HG02610 (cell line): ENCODE measurements around the gene DENND4B.

Source experiments
- ATAC-seq: cut with Tn5 transposase; IDR thresholded peaks from one replicate; pipeline ENCODE4 v1.9.1; 2021; ENCODE audit warnings: mild to moderate bottlenecking, moderate library complexity; ENCODE audit not compliant: unreplicated experiment

DENND4B gene

DNA sequence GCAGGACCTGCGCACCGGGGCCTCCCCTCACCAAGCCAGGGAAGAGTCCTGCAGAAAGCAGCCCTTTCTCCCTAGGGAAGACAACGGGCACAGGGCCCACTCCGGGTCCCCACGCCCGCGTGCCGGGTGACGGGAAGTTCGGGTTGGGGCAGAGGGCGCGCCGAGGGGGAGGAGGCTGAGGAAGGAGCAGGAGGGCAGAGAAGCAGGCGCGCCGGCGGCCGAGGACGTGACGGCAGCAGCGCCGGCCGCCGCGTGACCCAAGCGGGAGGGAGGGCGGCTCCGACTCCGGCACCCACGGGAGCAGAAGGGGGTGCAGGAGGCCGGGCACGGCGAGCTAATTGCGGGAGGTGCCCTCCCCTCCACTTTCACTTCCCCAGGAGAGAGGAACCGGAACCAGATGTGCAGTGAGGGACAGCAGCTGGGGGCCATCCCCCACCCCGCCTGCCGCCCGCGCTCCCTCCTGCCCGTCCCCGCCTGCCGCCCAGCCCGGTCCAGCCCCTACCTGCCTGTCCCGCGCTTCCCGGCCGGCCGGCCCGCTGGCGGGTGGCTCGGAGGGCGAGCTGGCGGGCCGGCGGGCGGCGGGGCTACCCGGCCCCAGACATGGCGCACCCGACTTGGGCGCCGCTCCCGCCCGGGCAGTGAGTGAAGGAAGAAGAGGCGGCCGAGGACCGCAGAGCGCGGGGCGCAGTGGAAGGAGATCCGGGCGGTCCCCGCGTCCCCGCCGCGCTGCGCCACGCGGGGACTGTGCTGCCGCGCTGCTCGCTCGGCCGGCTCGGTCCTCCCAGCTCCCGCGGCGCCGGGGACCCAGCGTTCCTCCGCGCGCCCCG lies 510 bp downstream of the DENND4B start:
- peak; percentile 67 for ATAC-seq

DNA sequence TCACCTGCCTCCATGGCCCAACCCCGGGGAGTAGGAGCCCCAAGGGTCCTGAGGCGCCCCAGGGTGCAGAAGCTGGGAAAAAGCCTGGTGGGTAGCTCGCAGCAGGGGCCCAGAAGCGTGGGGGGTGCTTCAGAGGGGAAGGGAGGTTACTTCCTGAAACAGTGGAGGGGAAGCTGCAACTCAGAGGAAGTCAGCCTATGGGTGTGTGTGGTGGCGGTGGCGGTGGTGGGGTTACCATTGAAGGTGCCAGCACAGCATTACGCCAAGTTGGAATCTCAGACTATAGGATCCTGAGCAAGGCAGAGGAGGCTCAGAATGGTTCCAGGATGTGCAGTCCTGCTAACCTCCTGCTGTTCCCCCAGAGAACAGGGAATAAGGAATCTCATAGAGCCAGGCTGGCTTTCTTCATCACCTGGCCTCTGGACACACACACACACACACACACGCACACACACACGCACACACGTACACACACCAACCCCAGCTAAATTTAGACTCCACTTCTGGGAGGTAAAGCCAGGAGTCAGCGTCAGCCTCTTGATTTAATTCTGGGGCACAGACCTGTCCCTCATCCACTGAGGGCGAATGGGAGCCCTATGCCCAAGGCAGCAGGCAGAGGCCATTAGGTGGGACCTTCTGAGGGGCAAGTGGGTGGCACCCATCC lies 1.3 kb downstream of the DENND4B start:
- ATAC-seq, result peak; percentile 23

DNA sequence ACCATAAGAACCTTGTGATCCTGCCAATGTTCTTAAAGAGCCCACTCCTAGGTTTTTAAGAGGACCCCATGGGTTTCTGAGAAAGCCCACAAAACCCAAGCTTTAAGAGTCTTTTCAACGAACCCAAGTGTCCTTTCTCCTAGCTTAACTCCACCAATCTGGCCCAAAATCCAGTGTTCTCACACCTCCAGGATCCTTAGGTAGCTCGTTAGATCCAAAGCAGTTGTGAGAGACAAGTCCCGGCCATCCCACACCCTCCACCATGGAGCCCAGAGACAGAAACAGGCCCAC lies 1.7 kb downstream of the DENND4B start:
- ATAC-seq, result no peak

DNA sequence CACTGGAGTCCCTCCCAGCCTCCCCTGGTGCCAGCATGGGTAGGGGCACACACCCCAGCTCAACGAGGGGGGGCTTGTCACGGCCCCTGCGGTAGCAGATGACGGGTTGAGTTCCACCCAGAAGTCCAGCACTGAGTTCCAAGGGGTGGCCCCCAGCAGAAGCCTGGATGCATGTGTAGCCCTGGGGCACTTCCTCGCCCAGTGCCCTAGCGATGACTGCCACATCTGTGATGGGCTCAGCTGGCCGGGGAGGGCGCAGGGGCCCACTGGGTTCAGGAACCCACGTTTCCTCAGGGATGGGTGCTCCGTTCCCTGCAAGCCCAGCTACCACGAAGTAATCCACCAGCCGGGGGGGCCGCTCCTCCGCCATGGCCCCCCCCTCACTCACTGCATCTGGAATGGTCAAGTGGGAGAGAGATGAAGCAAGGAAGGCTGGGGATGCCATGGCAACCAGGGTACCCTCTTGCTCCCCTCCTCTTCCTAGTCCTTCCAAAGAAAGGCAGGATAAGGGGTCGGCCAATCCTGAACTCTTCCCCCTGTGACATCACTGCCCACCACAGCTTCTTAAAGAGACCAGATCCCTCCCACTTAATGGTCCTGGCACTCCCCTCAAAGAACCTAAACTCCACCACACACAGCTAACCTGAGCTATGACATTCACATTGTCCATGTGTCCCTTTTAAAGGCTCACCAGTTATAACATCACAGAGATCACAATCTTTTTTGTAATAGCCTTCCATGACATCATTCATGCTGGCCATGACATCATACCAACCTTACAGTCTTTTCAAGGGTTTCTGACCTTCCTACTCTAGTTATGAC lies 2.3 kb downstream of the DENND4B start:
- no peak for ATAC-seq

DNA sequence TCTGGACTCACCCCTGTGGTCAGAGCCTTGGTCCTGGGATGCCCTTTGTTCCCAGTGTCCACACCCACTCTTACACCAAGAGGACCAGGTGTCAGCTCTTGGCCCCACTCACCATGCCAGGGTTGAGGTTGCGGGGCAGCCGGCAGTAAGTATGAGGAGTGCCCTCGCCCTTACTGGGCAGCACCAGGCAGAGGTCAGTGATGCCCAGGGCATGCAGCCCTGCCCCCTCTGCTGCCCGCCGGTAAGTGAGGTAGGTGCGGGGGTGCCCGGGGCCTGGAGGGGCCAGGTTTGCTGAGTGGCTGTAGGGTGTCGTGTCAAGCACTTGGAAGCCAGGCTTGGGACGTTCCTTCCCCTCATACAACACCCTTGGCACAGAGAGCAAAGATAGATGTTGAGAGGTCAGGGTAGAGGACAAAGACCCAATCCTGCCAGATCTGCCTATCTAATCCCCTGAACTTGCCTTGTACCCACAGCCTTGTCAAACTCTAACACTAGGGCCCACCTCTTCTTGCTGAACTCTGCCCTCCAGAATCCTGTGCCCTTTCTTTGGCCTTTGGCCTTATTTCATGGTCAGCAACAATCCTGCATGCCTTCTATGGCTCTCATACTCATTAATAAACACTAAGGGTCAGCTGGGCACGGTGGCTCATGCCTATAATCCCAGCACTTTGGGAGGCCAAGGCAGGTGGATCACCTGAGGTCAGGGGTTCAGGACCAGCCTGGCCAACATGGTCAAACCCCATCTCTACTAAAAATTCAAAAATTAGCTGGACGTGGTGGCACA lies 3.6 kb downstream of the DENND4B start:
- no peak for ATAC-seq

DNA sequence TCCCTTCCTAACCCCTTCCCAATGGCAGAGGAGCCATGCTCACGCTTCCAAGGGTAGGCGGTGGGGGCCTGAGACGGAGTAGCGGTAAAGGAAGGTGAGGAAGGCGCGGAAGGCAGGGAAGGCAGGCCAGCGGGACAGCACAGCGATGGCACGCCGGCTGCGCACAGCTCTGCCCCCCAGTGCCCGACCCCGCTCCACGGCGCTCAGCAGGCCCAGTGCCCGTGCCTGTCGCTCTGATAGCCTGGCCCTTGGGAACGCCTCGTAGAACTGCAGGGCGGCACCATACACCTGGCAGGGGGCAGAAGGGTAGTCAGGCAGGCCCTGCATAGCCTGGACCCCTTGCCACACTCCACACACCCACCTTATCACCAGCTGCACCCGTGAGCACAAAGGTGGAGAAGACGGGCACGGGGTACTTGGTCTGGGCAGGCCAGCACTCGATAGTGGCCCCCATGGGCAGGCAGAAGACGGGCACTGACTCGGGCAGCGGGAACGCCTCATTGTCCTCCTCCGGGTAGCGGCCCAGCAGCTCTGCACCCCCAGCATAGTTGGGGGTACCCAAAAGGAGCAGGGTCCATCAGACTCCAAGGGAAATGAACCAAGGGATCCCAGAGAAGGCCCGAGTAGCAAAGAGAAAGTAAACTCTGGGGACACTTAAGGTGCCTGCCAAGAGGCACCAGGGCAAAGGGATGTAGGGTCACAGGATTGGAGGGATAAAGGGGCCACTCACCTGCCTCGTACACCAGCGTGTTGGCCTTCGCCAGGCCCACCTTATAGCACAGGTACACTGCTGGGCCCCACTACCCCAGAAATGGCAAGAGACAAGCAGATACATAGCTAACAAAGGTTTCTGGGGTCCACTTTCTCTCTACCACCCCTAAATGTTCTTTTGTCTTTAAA lies 4.4 kb downstream of the DENND4B start:
- ATAC-seq, result no peak

DNA sequence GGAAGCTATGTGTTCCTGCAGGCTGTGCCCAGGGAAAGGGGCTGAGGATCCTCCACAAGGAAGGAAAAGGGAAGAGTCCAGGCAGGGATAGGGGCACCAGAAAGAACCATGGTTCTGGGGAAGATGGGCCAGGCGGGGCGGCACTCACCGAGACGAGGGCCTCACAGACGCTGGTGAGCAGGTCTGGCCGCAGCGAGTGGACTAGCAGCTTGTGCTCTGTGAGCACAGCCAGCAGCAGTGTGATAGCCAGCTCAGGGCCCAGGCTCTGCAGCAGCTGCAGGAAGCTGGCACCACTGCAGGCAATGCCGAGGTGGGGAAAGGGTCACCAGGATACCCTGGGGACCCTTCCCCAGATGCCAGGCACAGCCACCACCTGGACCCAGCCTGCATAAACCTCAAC lies 5.8 kb downstream of the DENND4B start:
- no peak for ATAC-seq

DNA sequence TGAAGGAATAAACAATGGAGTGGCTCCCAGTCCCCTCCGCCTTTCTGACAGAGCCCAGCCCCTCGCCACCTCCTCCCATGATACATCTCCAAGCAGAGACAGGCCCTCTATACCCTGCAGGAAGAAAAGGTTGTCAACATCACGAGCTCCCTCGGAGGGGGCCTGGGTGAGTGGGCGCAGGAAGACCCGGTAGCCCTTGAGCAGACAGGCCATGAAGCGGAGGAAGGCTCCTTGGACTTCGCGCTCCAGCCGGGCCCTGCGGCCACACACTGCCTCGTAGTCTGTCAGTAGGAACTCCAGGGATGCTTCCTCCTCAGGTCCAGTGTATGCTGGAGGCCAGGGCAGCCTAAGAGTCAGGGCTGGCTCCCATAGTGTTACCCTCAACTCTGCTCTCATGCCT lies 7.0 kb downstream of the DENND4B start:
- no peak for ATAC-seq

DNA sequence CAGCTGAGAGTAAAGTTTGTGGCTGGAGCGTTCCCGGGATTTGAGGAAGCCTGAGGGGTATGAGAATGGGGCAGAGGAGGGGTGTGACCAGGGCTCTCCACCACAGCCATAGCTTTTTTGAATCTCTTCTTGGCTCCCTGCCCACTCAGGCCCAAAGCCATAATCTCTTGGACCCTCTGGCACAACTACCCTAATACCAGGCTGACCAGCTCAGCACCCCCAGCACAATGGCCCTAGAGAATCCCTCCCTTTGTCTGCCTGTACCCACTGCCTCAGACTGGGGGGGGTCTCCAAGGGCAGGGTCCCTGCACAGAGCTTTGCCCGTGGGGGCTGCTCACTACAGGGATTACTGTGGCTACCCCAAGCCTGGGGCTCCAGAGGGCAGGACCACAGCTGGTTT lies 7.5 kb downstream of the DENND4B start:
- no peak for ATAC-seq

DNA sequence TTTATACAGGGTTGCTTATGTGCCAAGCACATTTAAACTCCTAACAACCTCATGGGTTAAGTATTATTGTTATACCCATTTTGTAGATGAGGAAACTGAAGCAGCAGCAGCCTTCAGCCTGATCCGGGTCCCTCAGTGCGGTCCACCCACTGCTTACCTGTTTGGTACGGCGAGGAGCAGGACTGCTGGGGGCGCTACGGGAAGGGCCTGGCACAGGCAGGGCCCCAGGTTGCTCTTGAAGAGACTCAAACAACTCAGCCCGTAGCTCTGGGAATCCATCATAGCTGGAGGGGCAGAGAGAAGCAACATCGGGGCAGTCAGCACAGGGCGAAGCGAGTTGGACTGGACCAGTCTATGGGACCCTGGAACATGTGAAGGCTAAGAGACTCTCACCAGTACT lies 9.2 kb downstream of the DENND4B start:
- no peak for ATAC-seq

DNA sequence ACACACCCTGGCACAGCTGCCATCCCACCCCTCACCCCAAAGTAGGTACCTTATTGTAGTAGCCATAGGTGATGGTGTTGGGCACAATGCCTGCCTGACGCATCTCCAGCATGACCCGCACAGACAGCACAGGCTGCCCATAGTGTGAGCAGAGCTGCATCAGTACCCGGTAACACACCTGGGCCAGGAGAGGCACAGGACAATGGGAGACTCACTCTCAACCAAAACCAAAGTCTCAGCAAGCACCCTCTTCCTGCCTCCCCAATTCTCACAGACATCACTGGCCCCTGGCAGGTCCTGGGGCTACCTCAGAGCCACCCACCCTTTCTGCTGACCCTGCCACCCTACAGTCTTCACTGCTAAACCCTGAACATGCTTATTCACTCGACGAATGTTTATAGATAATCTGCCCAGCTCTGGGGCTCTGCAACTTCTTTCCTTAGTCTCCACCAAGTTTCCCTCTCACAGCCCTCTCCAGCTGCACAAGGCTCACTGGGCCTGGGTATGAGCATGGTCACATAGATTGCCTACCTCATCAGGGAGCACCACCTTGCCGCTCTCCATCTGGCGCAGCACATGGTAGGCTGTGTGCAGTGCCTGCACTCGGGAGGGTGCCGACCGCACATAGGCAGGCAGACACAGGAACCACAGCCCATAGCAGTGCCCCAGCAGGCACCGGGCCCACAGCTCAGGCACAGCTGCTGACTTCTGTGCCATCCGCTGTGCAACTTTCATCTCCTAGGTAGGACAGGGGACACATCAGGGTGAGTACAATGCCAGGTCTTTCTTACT lies 10.3 kb downstream of the DENND4B start:
- ATAC-seq, result no peak

DNA sequence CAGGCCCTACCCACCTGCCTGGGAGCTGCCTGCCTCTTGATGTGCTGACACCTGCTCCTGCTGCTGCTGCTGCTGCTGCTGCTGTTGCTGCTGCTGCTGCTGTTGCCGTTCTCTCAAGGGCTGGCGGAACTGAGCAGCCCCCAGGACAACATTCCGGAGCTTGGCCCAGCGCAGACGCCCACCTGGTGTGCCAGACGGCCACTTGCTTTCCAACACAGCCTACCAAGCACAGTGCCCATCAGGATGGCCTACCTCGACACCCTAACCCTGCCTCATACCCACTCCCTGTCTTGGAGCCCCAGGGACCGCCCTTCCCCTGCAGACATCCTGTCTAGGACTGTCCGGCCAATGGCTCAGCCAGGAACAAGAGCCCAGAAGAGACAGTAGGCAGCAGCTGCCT lies 11.8 kb downstream of the DENND4B start:
- ATAC-seq, result no peak

DNA sequence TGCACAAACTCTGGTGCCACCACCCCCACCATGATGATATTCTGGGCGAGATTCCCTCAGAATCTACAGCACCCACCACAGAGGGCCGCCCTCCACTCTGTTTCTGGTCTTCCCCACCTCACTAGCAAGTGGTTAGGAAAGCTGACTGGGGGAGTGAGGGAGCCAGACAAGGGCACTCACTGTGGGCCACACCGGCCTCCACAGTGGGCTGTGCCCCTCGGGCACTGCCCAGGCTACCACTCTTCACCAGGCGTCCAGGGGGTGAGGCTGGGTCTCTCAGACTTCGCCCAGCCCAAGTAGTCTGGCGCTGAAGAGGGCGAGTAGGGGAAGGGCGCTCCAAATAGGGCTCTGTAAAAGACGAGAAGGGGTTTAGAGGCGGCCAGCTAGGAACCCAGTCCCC lies 12.6 kb downstream of the DENND4B start:
- no peak for ATAC-seq

DNA sequence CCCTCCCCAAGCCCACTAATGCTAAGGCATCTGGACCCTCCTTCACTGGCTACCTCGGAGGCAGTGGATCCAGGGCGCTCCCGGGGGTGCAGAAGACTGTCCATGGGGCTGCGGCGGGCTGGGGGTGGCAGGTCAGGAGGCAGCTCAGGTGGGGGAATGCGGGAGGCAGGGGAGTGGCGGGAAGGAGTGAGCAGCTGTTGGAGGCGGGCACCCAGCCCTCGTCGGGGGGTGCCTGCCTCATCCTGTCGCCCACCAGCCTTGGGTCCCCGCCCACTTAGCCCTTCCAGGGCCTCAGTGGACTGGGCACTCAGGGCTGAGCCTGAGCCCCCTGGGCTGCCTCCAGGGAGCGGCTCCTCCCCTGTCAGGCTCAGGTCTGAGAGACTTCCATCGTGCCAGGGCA lies 13.1 kb downstream of the DENND4B start:
- ATAC-seq, result no peak

DNA sequence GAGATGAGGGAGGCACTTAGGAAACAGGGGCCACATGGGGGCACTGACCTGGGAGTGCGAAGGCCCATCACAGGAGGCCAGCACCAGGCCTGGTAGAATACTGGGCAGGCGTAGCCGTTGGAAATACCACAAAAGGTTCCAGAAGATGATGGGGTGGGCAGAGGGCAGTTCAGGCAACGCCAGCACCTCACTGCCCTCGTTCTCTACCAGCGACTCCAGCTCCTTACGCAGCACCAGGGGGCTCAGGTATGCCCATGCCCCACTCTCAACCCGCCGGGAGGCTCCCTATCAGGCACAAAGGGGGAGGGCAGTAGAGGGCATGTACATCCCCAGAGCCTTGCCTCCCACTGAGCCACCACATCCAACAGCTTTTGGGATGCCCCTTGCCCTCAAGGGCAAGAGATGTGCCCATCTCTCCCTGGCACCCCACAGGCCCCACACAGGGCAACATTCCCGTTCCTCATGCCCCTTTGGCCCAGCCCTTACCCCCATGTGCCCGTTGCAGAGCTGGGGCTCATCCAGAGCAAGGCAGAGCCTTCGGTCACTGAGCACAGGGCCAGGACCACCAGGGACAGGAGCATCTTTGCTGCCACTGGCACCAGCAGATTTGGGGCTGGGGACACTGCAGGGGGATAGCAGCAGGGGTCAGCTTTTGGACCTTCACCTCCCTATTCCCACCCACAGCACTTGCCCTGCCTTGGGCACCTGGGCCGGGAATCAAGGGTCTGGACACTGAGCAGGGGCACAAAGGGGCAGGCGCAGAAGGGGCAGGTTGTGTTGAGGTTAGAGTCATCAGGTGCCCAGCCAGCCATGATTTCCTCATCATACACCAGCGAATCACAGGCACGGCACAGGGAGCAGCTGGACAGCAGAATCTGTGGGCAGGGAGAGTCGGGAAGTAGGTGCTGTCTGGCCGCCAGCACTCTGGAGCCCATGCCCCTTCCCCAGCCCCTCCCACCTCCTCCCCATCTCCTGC lies 14.1 kb downstream of the DENND4B start:
- ATAC-seq, result no peak

DNA sequence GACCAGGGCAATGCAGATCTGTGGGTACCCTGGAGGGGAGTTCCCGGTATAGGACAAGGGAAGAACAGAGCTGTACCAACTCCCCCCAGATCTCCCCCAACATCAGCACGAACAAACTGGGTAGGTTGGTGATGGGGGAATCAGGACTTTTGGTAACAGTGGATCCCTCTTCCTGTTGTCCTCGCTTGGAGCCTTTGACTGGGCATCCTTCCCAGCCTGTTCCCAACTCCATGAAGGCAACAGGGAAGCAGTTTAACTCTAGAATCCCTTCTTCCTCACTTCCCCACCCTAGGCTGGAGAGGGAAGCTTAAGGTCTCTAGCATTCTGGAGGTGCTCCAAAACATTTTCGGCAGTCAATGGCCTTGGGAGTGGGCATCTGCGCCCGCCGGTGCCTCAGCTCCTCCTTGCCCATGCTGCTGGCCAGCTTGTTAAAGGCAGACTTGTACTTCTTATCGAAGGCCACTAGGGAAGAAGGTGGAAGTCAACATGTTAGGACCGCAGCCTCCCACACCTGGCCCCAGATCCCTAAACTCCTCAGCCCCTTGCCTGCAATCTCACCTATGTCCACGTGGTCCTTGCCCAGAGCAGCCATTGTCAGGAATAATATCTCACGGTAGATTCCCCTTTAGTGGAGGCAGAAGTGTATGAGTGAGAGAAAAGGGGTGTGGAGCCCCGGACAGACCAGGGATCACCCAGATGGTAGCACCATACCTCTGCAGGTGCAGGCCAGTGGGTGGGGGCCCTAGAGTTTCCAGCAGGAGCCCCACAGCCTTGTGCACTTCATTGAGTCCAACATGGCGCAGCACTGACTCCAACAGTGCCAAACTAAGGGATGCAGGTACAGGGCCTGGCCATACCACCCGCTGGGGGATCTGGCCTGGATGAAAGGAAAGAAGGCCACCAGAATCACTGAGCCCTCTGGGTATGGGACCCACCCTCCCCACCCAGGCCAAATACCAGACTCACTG lies 16.3 kb downstream of the DENND4B start:
- ATAC-seq, result no peak

DNA sequence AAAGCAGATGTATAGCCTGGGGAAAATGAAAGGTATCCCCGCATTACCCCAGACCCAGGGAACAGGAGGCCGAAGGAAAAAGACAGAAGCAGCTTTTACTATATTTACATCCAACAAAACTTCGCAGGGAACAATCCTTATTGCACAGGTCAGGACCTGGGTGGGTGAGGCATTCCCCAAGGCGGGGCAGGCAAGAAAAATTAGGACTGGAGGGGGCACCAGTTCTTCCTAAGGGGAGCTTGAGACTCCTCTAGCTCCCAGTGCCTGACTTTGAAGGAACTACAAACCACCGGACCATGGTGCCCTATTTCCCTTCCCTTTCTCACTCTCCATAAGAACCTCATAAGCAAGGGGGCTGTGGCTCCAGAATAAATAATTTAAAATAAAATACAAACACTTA lies 17.1 kb downstream of the DENND4B start:
- ATAC-seq, result no peak
